ENCODE data around the gene MSI2. TPM values are rescaled to one million over a fixed set of nuclear protein-coding genes. Genes with fewer than 3 reads are reported as not detected.

Gene MSI2
- total RNA-seq, 2 experiments from 2014 or later: 131 to 164 TPM

DNA sequence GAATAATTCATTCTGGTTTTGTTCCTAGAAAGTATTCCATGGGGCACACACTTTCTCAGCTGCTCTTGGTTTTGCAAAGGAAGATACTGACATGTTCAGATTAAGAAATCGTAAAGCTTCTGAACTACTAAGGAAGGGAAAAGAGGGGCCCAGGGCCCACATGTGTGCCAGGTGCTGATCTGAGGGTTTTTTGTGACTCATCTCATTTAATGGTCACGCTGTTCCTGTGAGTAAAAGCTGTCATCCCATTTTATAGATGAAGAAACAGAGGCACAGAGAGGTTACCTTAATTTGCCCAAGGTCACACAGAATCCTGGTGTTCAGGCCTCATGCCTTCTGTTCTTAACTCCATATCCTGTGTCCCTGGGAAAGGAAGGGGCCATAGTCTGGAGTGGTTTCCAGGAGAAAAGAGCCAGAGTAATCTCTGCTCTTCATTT is 113.2 kb downstream of the MSI2 start:
- CTCF ChIA-PET (ENCODE audit: unreplicated experiment): interaction anchor here (0.7 kb wide), 1 partner anchor 91 kb away, joined by 3 read pairs; no protein-coding TSS in a partner anchor
- TF ChIP-seq, protein P1, sequence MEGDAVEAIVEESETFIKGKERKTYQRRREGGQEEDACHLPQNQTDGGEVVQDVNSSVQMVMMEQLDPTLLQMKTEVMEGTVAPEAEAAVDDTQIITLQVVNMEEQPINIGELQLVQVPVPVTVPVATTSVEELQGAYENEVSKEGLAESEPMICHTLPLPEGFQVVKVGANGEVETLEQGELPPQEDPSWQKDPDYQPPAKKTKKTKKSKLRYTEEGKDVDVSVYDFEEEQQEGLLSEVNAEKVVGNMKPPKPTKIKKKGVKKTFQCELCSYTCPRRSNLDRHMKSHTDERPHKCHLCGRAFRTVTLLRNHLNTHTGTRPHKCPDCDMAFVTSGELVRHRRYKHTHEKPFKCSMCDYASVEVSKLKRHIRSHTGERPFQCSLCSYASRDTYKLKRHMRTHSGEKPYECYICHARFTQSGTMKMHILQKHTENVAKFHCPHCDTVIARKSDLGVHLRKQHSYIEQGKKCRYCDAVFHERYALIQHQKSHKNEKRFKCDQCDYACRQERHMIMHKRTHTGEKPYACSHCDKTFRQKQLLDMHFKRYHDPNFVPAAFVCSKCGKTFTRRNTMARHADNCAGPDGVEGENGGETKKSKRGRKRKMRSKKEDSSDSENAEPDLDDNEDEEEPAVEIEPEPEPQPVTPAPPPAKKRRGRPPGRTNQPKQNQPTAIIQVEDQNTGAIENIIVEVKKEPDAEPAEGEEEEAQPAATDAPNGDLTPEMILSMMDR (conservative IDR thresholded peaks at IDR 0.05; ENCODE audit: low read length): no peak
- no peak for TF ChIP-seq EZH2phosphoT487 (IDR thresholded peaks at IDR 0.05; ENCODE audit: borderline replicate concordance, low read depth, low read length)
- Histone ChIP-seq H3K4me3 (ENCODE audit: low read depth, low read length, poor library complexity, severe bottlenecking) (no peak overlapping the region), H4K20me1 (ENCODE audit: insufficient read depth, low read length) (no peaks in the 10 kb centered on the region), H3K4me2 (ENCODE audit: low read length) (peak overlapping the region; percentile 36), H3K4me1 (ENCODE audit: insufficient read depth, low read length, poor library complexity, severe bottlenecking) (peaks cover 54% of the 10 kb centered on the region), H3K79me2 (ENCODE audit: insufficient read depth, low read depth, low read length) (peaks cover 13% of the 10 kb centered on the region; the same call in 1 of the 2 replicates), H3K36me3 (ENCODE audit: insufficient read depth, low read length) (peaks cover 19% of the 10 kb centered on the region), H3K27ac (ENCODE audit: low read depth, low read length, poor library complexity, severe bottlenecking) (no peak overlapping the region), H3K9me2 (ENCODE audit: insufficient read depth, low read length) (no peaks in the 10 kb centered on the region), H2AFZ (ENCODE audit: low read length) (no peak overlapping the region), H3K9me3 (ENCODE audit: low read length) (peaks cover 14% of the 10 kb centered on the region)
- BruUV-seq (replicated peaks): no TSS peak
- POLR2A ChIA-PET: interaction anchor here (1.6 to 6.1 kb wide), 2 partner anchors 8 to 14 kb away, joined by 4 to 43 read pairs; no protein-coding TSS in a partner anchor
- intact Hi-C loops (cut with micrococcal nuclease; ENCODE audit: unreplicated experiment): no loop called here
- DNase-seq (ENCODE audit: low spot score): no peak

DNA sequence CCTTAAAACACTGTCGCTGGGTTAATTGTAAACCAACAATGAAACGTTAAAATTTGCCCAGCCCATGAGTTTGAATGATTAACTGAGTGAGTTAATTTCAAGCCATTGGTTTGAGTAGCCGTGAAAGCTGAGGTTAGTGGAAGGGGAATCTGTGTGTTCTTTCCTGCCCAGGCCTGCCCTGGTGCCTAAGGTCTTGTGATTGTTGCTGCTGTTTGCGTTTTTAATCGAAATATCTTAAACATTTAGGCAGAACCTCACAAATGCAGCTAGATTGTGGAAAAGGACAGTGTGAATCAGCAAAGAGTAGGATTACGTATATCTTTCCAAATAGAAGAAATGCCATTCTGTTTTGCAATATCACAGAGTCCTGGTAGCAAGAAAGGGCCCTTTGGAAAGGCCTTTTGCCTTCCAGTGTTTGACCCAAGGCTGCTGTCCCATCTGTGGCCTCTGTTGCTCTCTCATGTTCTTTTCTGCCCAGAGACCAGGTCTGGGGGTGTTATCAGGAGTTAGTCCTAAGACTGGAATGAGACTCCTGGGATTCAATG is 113.8 kb downstream of the MSI2 start:
- TF ChIP-seq, protein P1 (conservative IDR thresholded peaks at IDR 0.05; ENCODE audit: low read length): no peak
- TF ChIP-seq EZH2phosphoT487 (IDR thresholded peaks at IDR 0.05; ENCODE audit: borderline replicate concordance, low read depth, low read length): no peak
- no peaks in the 10 kb centered on the region for H3K9me2 ChIP-seq (ENCODE audit: insufficient read depth, low read length)
- BruUV-seq (replicated peaks): no TSS peak
- peaks cover 13% of the 10 kb centered on the region; the same call in 1 of the 2 replicates for H3K79me2 ChIP-seq (ENCODE audit: insufficient read depth, low read depth, low read length)
- H2AFZ ChIP-seq (ENCODE audit: low read length): no peak overlapping the region
- no peak overlapping the region for H3K27ac ChIP-seq (ENCODE audit: low read depth, low read length, poor library complexity, severe bottlenecking)
- no peak overlapping the region for H3K4me3 ChIP-seq (ENCODE audit: low read depth, low read length, poor library complexity, severe bottlenecking)
- no peak overlapping the region for H3K4me2 ChIP-seq (ENCODE audit: low read length)
- H4K20me1 ChIP-seq (ENCODE audit: insufficient read depth, low read length): no peaks in the 10 kb centered on the region
- intact Hi-C loops (cut with micrococcal nuclease; ENCODE audit: unreplicated experiment): no loop called here
- POLR2A ChIA-PET: interaction anchor here (1.6 to 6.1 kb wide), 2 partner anchors 8 to 14 kb away, joined by 4 to 43 read pairs; no protein-coding TSS in a partner anchor
- H3K9me3 ChIP-seq (ENCODE audit: low read length): peaks cover 14% of the 10 kb centered on the region
- no peak for DNase-seq (ENCODE audit: low spot score)
- H3K36me3 ChIP-seq (ENCODE audit: insufficient read depth, low read length): peaks cover 19% of the 10 kb centered on the region
- H3K4me1 ChIP-seq (ENCODE audit: insufficient read depth, low read length, poor library complexity, severe bottlenecking): peaks cover 49% of the 10 kb centered on the region
- CTCF ChIA-PET (ENCODE audit: unreplicated experiment): no interaction called here

DNA sequence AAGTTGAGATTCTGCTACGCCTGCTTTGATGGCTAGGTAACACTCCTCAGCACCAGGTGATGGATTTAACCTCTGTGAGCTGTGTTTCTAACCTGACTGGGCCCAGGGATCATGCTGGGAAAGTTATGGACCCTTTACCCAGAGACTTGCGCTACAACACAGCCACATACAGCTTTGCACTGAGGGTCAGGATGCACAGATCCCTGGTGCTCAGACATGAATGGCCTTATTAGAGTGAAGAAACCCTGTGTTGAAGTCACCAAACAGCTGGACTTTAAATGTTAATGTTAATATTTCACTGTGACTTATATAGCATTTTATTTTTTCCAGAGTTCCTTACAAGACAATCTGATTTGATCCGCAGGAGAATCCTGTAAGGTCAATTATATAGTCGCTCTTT is 114.3 kb downstream of the MSI2 start:
- CTCF ChIA-PET (ENCODE audit: unreplicated experiment): no interaction called here

More for the DNA sequence above, 114.3 kb downstream of the MSI2 start:
- no TSS peak for BruUV-seq (replicated peaks)
- Histone ChIP-seq H3K4me1 (ENCODE audit: insufficient read depth, low read length, poor library complexity, severe bottlenecking) (peaks cover 44% of the 10 kb centered on the region), H3K27ac (ENCODE audit: low read depth, low read length, poor library complexity, severe bottlenecking) (no peak overlapping the region), H3K9me2 (ENCODE audit: insufficient read depth, low read length) (no peaks in the 10 kb centered on the region), H3K9me3 (ENCODE audit: low read length) (peaks cover 14% of the 10 kb centered on the region), H3K36me3 (ENCODE audit: insufficient read depth, low read length) (peaks cover 19% of the 10 kb centered on the region), H2AFZ (ENCODE audit: low read length) (no peak overlapping the region), H3K4me3 (ENCODE audit: low read depth, low read length, poor library complexity, severe bottlenecking) (no peak overlapping the region), H3K79me2 (ENCODE audit: insufficient read depth, low read depth, low read length) (peaks cover 13% of the 10 kb centered on the region; the same call in 1 of the 2 replicates), H4K20me1 (ENCODE audit: insufficient read depth, low read length) (no peaks in the 10 kb centered on the region), H3K4me2 (ENCODE audit: low read length) (no peak overlapping the region)
- TF ChIP-seq EZH2phosphoT487 (IDR thresholded peaks at IDR 0.05; ENCODE audit: borderline replicate concordance, low read depth, low read length): no peak
- TF ChIP-seq, protein P1 (conservative IDR thresholded peaks at IDR 0.05; ENCODE audit: low read length): no peak
- intact Hi-C loops (cut with micrococcal nuclease; ENCODE audit: unreplicated experiment): no loop called here
- POLR2A ChIA-PET: interaction anchor here (1.6 kb wide), 1 partner anchor 7 kb away, joined by 4 read pairs; no protein-coding TSS in a partner anchor
- no peak for DNase-seq (ENCODE audit: low spot score)
